ENCODE data around the gene EPHA5.

DNA sequence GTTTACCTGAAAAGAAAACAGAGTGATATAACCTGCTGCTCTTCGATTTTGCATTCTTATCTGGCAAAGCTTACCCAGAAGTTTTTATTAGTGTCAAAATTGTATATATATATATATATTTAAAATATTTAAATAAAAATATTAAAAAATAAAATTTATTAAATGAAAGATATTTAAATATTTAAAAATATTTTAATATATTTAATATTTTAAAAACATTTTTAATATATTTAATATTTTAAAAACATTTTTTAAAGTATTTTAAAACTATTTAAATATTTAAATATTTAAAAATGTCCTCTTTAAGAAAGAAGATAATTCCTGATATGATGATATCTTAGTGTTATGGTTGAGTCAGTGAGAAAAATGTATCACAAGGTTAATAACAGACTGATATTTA is 317.2 kb downstream of the EPHA5 start:
- TF ChIP-seq TAF1 (IDR thresholded peaks at IDR 0.05; ENCODE audit: low read depth): no peak
- no peak for TF ChIP-seq YY1 (IDR thresholded peaks at IDR 0.05; ENCODE audit: low read depth)
- no peak for TF ChIP-seq EP300 (IDR thresholded peaks at IDR 0.05; ENCODE audit: borderline replicate concordance)
- TF ChIP-seq, protein P1, sequence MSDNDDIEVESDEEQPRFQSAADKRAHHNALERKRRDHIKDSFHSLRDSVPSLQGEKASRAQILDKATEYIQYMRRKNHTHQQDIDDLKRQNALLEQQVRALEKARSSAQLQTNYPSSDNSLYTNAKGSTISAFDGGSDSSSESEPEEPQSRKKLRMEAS (IDR thresholded peaks at IDR 0.05): no peak
- no peak for TF ChIP-seq RAD21 (IDR thresholded peaks at IDR 0.05; ENCODE audit: low read depth)
- no peak for TF ChIP-seq FOXM1 (IDR thresholded peaks at IDR 0.05; ENCODE audit: borderline replicate concordance, low read depth)
- TF ChIP-seq, protein P2, sequence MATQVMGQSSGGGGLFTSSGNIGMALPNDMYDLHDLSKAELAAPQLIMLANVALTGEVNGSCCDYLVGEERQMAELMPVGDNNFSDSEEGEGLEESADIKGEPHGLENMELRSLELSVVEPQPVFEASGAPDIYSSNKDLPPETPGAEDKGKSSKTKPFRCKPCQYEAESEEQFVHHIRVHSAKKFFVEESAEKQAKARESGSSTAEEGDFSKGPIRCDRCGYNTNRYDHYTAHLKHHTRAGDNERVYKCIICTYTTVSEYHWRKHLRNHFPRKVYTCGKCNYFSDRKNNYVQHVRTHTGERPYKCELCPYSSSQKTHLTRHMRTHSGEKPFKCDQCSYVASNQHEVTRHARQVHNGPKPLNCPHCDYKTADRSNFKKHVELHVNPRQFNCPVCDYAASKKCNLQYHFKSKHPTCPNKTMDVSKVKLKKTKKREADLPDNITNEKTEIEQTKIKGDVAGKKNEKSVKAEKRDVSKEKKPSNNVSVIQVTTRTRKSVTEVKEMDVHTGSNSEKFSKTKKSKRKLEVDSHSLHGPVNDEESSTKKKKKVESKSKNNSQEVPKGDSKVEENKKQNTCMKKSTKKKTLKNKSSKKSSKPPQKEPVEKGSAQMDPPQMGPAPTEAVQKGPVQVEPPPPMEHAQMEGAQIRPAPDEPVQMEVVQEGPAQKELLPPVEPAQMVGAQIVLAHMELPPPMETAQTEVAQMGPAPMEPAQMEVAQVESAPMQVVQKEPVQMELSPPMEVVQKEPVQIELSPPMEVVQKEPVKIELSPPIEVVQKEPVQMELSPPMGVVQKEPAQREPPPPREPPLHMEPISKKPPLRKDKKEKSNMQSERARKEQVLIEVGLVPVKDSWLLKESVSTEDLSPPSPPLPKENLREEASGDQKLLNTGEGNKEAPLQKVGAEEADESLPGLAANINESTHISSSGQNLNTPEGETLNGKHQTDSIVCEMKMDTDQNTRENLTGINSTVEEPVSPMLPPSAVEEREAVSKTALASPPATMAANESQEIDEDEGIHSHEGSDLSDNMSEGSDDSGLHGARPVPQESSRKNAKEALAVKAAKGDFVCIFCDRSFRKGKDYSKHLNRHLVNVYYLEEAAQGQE (IDR thresholded peaks at IDR 0.05; ENCODE audit: low read depth): no peak
- no peak for TF ChIP-seq ZBTB7A (IDR thresholded peaks at IDR 0.05; ENCODE audit: low read depth)
- no peak for TF ChIP-seq CREB1 (IDR thresholded peaks at IDR 0.05; ENCODE audit: low read depth)
- TF ChIP-seq TEAD4 (IDR thresholded peaks at IDR 0.05): no peak
- no peak for TF ChIP-seq CEBPB (IDR thresholded peaks at IDR 0.05)
- TF ChIP-seq TCF12 (IDR thresholded peaks at IDR 0.05; ENCODE audit: low read depth): no peak
- TF ChIP-seq, protein P3, sequence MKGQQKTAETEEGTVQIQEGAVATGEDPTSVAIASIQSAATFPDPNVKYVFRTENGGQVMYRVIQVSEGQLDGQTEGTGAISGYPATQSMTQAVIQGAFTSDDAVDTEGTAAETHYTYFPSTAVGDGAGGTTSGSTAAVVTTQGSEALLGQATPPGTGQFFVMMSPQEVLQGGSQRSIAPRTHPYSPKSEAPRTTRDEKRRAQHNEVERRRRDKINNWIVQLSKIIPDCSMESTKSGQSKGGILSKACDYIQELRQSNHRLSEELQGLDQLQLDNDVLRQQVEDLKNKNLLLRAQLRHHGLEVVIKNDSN (IDR thresholded peaks at IDR 0.05): no peak
- TF ChIP-seq NFIC (IDR thresholded peaks at IDR 0.05): no peak

All from Ishikawa (cell line).